ENCODE results near the gene IRF5. TPM values are rescaled to one million over a fixed set of nuclear protein-coding genes. Genes with fewer than 3 reads are reported as not detected.
"Not testable (repeated sequence)": the region's sequence is repeated elsewhere in the genome, so short reads cannot be mapped to it uniquely, and the experiment has no call there.

Gene IRF5
- total RNA-seq, 4 donors from 2014 or later, result 13.5 to 23.4 (median 15.6) TPM

- DNase-seq (ENCODE audit: low spot score in 2 of 2), result peak in 1 of 2 donors; percentile 87
- intact Hi-C loops (cut with DNase I; ENCODE audit: low total_unique reads), result no loop called here
- no peak overlapping the region for H3K4me3 ChIP-seq (ENCODE audit: low read depth, poor library complexity, severe bottlenecking)
- TF ChIP-seq CTCF (IDR thresholded peaks at IDR 0.05) (no peak), POLR2A (IDR thresholded peaks at IDR 0.05) (no peak)
- WGBS, 2 donors, result 56 to 57% methylated on average over 6 of the region's 7 CpGs
Measured at GRCh38 chr7:128939075-128939860, 1.5 kb downstream of the IRF5 start.

- no peak overlapping the region for H3K4me3 ChIP-seq (ENCODE audit: low read depth, poor library complexity, severe bottlenecking)
- intact Hi-C loops (cut with DNase I; ENCODE audit: low total_unique reads), result no loop called here
- peak in 1 of 2 donors; percentile 82 for DNase-seq (ENCODE audit: low spot score in 2 of 2)
- 76 to 85% methylated on average over 14 to 18 of the region's 18 CpGs for WGBS, 2 donors
- no peak for TF ChIP-seq CTCF (IDR thresholded peaks at IDR 0.05)
Measured at GRCh38 chr7:128939861-128940410, 2.2 kb downstream of the IRF5 start.

GRCh38 chr7:128940494-128941322 is 3.0 kb downstream of the IRF5 start:
- WGBS, 2 donors, result 70 to 82% methylated on average over 18 to 20 of the region's 20 CpGs
- DNase-seq (ENCODE audit: low spot score in 2 of 2), result peak; percentile 49 to 89
- TF ChIP-seq CTCF (IDR thresholded peaks at IDR 0.05) (no peak), POLR2A (IDR thresholded peaks at IDR 0.05) (no peak)
- no peak overlapping the region for H3K4me3 ChIP-seq (ENCODE audit: low read depth, poor library complexity, severe bottlenecking)
- intact Hi-C loops (cut with DNase I; ENCODE audit: low total_unique reads), result no loop called here

- H3K4me3 ChIP-seq (ENCODE audit: low read depth, poor library complexity, severe bottlenecking), result no peak overlapping the region
- DNase-seq (ENCODE audit: low spot score in 2 of 2), result no peak
- 86 to 90% methylated on average over 15 of the region's 15 CpGs for WGBS, 2 donors
- TF ChIP-seq CTCF (IDR thresholded peaks at IDR 0.05) (no peak), POLR2A (IDR thresholded peaks at IDR 0.05) (no peak)
- intact Hi-C loops (cut with DNase I; ENCODE audit: low total_unique reads), result no loop called here
Measured at GRCh38 chr7:128941323-128941890, 3.7 kb downstream of the IRF5 start.

GRCh38 chr7:128941946-128942526 is 4.3 kb downstream of the IRF5 start:
- no peak for DNase-seq (ENCODE audit: low spot score in 2 of 2)

GRCh38 chr7:128943251-128943650 is 5.5 kb downstream of the IRF5 start:
- DNase-seq (ENCODE audit: low spot score in 2 of 2); H3K4me3 ChIP-seq (ENCODE audit: low read depth, poor library complexity, severe bottlenecking); intact Hi-C loops (cut with DNase I; ENCODE audit: low total_unique reads): not testable (repeated sequence)
- 91 to 95% methylated on average over 2 of the region's 2 CpGs for WGBS, 2 donors

More at GRCh38 chr7:128941946-128942526, 4.3 kb downstream of the IRF5 start:
- intact Hi-C loops (cut with DNase I; ENCODE audit: low total_unique reads), result no loop called here
- TF ChIP-seq POLR2A (IDR thresholded peaks at IDR 0.05), result no peak
- WGBS, 2 donors, result 79 to 83% methylated on average over 16 of the region's 16 CpGs
- no peak overlapping the region for H3K4me3 ChIP-seq (ENCODE audit: low read depth, poor library complexity, severe bottlenecking)
